Measurements from ENCODE around the gene CDKAL1.

GRCh38 chr6:21186479-21187055 is 652.3 kb downstream of the CDKAL1 start:
- TF ChIP-seq CTCF (IDR thresholded peaks at IDR 0.05) = no peak
- TF ChIP-seq POLR2A (IDR thresholded peaks at IDR 0.05) = no peak
